Measurements from ENCODE around the gene ZBTB11.

Gene ZBTB11

GRCh38 chr3:101676216-101676764, 642 bp downstream of the ZBTB11 start:
- H3K9ac ChIP-seq (ENCODE audit: insufficient read length) = peak overlapping the region; percentile 89
- H3K36me3 ChIP-seq (ENCODE audit: insufficient read depth, low read length) = peaks cover 22% of the 10 kb centered on the region
- H3K4me3 ChIP-seq = peak overlapping the region; percentile 94
- DNase-seq (ENCODE audit: low read depth, low spot score) = peak; percentile 66
- no peaks in the 10 kb centered on the region for H3K9me3 ChIP-seq (ENCODE audit: low read depth, low read length)
- no peak for TF ChIP-seq EZH2 (IDR thresholded peaks at IDR 0.05)
- peak; percentile 77 for TF ChIP-seq POLR2AphosphoS5 (IDR thresholded peaks at IDR 0.05; ENCODE audit: borderline replicate concordance, low read depth, low read length)
- TF ChIP-seq FOXP2 (optimal IDR thresholded peaks at IDR 0.05; ENCODE audit: control extremely low read depth, extremely low read length, insufficient read depth) = no peak
- peak overlapping the region; percentile 83 for H3K27ac ChIP-seq

- peak overlapping the region; percentile 57; the same call in 1 of the 2 replicates for H3K27ac ChIP-seq
- H3K9me3 ChIP-seq (ENCODE audit: low read depth, low read length) = no peaks in the 10 kb centered on the region
- peaks cover 22% of the 10 kb centered on the region for H3K36me3 ChIP-seq (ENCODE audit: insufficient read depth, low read length)
- no peak for DNase-seq (ENCODE audit: low read depth, low spot score)
- no peak for TF ChIP-seq EZH2 (IDR thresholded peaks at IDR 0.05)
- TF ChIP-seq FOXP2 (optimal IDR thresholded peaks at IDR 0.05; ENCODE audit: control extremely low read depth, extremely low read length, insufficient read depth) = no peak
- no peak for TF ChIP-seq POLR2AphosphoS5 (IDR thresholded peaks at IDR 0.05; ENCODE audit: borderline replicate concordance, low read depth, low read length)
- H3K9ac ChIP-seq (ENCODE audit: insufficient read length) = peak overlapping the region; percentile 86
- peak overlapping the region; percentile 94 for H3K4me3 ChIP-seq
Measured at GRCh38 chr3:101675709-101676215, 1.2 kb downstream of the ZBTB11 start.

GRCh38 chr3:101674518-101674917, 2.4 kb downstream of the ZBTB11 start:
- peak overlapping the region; percentile 86 for H3K9ac ChIP-seq (ENCODE audit: insufficient read length)
- no peak for TF ChIP-seq POLR2AphosphoS5 (IDR thresholded peaks at IDR 0.05; ENCODE audit: borderline replicate concordance, low read depth, low read length)
- TF ChIP-seq EZH2 (IDR thresholded peaks at IDR 0.05) = no peak
- TF ChIP-seq FOXP2 (optimal IDR thresholded peaks at IDR 0.05; ENCODE audit: control extremely low read depth, extremely low read length, insufficient read depth) = no peak
- H3K9me3 ChIP-seq (ENCODE audit: low read depth, low read length) = no peaks in the 10 kb centered on the region
- peaks cover 19% of the 10 kb centered on the region for H3K36me3 ChIP-seq (ENCODE audit: insufficient read depth, low read length)
- DNase-seq (ENCODE audit: low read depth, low spot score) = no peak
- H3K4me3 ChIP-seq = peak overlapping the region; percentile 94
- no peak overlapping the region for H3K27ac ChIP-seq

GRCh38 chr3:101673953-101674352, 3.0 kb downstream of the ZBTB11 start:
- Histone ChIP-seq H3K27ac (no peak overlapping the region), H3K9ac (ENCODE audit: insufficient read length) (no peak overlapping the region), H3K36me3 (ENCODE audit: insufficient read depth, low read length) (peaks cover 21% of the 10 kb centered on the region), H3K4me3 (no peak overlapping the region), H3K9me3 (ENCODE audit: low read depth, low read length) (no peaks in the 10 kb centered on the region)
- no peak for TF ChIP-seq POLR2AphosphoS5 (IDR thresholded peaks at IDR 0.05; ENCODE audit: borderline replicate concordance, low read depth, low read length)
- no peak for TF ChIP-seq FOXP2 (optimal IDR thresholded peaks at IDR 0.05; ENCODE audit: control extremely low read depth, extremely low read length, insufficient read depth)
- no peak for TF ChIP-seq EZH2 (IDR thresholded peaks at IDR 0.05)
- DNase-seq (ENCODE audit: low read depth, low spot score) = no peak

GRCh38 chr3:101671014-101671413, 5.9 kb downstream of the ZBTB11 start:
- no peak for TF ChIP-seq EZH2 (IDR thresholded peaks at IDR 0.05)
- TF ChIP-seq FOXP2 (optimal IDR thresholded peaks at IDR 0.05; ENCODE audit: control extremely low read depth, extremely low read length, insufficient read depth) = no peak
- no peak for DNase-seq (ENCODE audit: low read depth, low spot score)
- Histone ChIP-seq H3K36me3 (ENCODE audit: insufficient read depth, low read length) (peaks cover 45% of the 10 kb centered on the region), H3K9ac (ENCODE audit: insufficient read length) (no peak overlapping the region), H3K9me3 (ENCODE audit: low read depth, low read length) (no peaks in the 10 kb centered on the region), H3K27ac (no peak overlapping the region), H3K4me3 (no peak overlapping the region)

- no peak overlapping the region for H3K4me3 ChIP-seq
- no peaks in the 10 kb centered on the region for H3K9me3 ChIP-seq (ENCODE audit: low read depth, low read length)
- TF ChIP-seq POLR2AphosphoS5 (IDR thresholded peaks at IDR 0.05; ENCODE audit: borderline replicate concordance, low read depth, low read length) (no peak), FOXP2 (optimal IDR thresholded peaks at IDR 0.05; ENCODE audit: control extremely low read depth, extremely low read length, insufficient read depth) (no peak), EZH2 (IDR thresholded peaks at IDR 0.05) (no peak)
- no peak overlapping the region for H3K9ac ChIP-seq (ENCODE audit: insufficient read length)
- peaks cover 75% of the 10 kb centered on the region for H3K36me3 ChIP-seq (ENCODE audit: insufficient read depth, low read length)
- H3K27ac ChIP-seq = no peak overlapping the region
- no peak for DNase-seq (ENCODE audit: low read depth, low spot score)
Measured at GRCh38 chr3:101667844-101668243, 9.1 kb downstream of the ZBTB11 start.

- no peak for DNase-seq (ENCODE audit: low read depth, low spot score)
- Histone ChIP-seq H3K9me3 (ENCODE audit: low read depth, low read length) (no peaks in the 10 kb centered on the region), H3K4me3 (no peak overlapping the region), H3K36me3 (ENCODE audit: insufficient read depth, low read length) (peaks cover 75% of the 10 kb centered on the region), H3K9ac (ENCODE audit: insufficient read length) (no peak overlapping the region), H3K27ac (no peak overlapping the region)
- no peak for TF ChIP-seq FOXP2 (optimal IDR thresholded peaks at IDR 0.05; ENCODE audit: control extremely low read depth, extremely low read length, insufficient read depth)
- TF ChIP-seq POLR2AphosphoS5 (IDR thresholded peaks at IDR 0.05; ENCODE audit: borderline replicate concordance, low read depth, low read length) = no peak
- no peak for TF ChIP-seq EZH2 (IDR thresholded peaks at IDR 0.05)
Measured at GRCh38 chr3:101667331-101667730, 9.6 kb downstream of the ZBTB11 start.

- no peak for DNase-seq (ENCODE audit: low read depth, low spot score)
- Histone ChIP-seq H3K9me3 (ENCODE audit: low read depth, low read length) (no peaks in the 10 kb centered on the region), H3K4me3 (no peak overlapping the region), H3K27ac (no peak overlapping the region), H3K36me3 (ENCODE audit: insufficient read depth, low read length) (peaks cover 72% of the 10 kb centered on the region), H3K9ac (ENCODE audit: insufficient read length) (no peak overlapping the region)
- TF ChIP-seq EZH2 (IDR thresholded peaks at IDR 0.05) (no peak), FOXP2 (optimal IDR thresholded peaks at IDR 0.05; ENCODE audit: control extremely low read depth, extremely low read length, insufficient read depth) (no peak), POLR2AphosphoS5 (IDR thresholded peaks at IDR 0.05; ENCODE audit: borderline replicate concordance, low read depth, low read length) (no peak)
Measured at GRCh38 chr3:101665851-101666250, 11.1 kb downstream of the ZBTB11 start.

- no peaks in the 10 kb centered on the region for H3K9me3 ChIP-seq (ENCODE audit: low read depth, low read length)
- H3K27ac ChIP-seq = no peak overlapping the region
- peaks cover 74% of the 10 kb centered on the region for H3K36me3 ChIP-seq (ENCODE audit: insufficient read depth, low read length)
- TF ChIP-seq POLR2AphosphoS5 (IDR thresholded peaks at IDR 0.05; ENCODE audit: borderline replicate concordance, low read depth, low read length) (no peak), FOXP2 (optimal IDR thresholded peaks at IDR 0.05; ENCODE audit: control extremely low read depth, extremely low read length, insufficient read depth) (no peak), EZH2 (IDR thresholded peaks at IDR 0.05) (no peak)
- no peak overlapping the region for H3K4me3 ChIP-seq
- no peak for DNase-seq (ENCODE audit: low read depth, low spot score)
- H3K9ac ChIP-seq (ENCODE audit: insufficient read length) = no peak overlapping the region
Measured at GRCh38 chr3:101665357-101665756, 11.6 kb downstream of the ZBTB11 start.

Measured in SK-N-MC (cell line).